IMR-90 (cell line): ENCODE results near the gene GRID1. TPM values are rescaled to one million over a fixed set of nuclear protein-coding genes. Genes with fewer than 3 reads are reported as not detected.

ENCODE experiments used
- ATAC-seq: fragments of 200-7000 bp; cut with Tn5 transposase; 2 replicates; pipeline ENCODE4 v1.9.1; 2020; ENCODE audit warnings: low read depth, mild to moderate bottlenecking, moderate library complexity
- BruUV-seq: library from RNA; stranded (reverse); fragments of 400-500 nt; replicated peaks from 2 replicates; lab custom pipeline; 2021; lab: Mats Ljungman, UMichigan
- CTCF ChIA-PET: fragments of 300-600 bp; formaldehyde crosslinking; extraction: SDS; loops from one replicate; lab custom pipeline; 2021; ENCODE audit warnings: antibody characterized with exemption; lab: Yijun Ruan, JAX
- POLR2A ChIA-PET: fragments of 300-600 bp; sonication (Branson Sonifier 250); formaldehyde crosslinking; loops from one replicate; lab custom pipeline; 2022; ENCODE audit warnings: antibody characterized with exemption; ENCODE audit not compliant: unreplicated experiment; lab: Charles Lee
- DNase-seq: peaks from one replicate; pipeline ENCODE4 v3.0.0; 2013
- H2AFZ ChIP-seq: replicated peaks from 2 replicates; pipeline ENCODE3; 2013; ENCODE audit warnings: low read length, mild to moderate bottlenecking; ENCODE audit not compliant: poor library complexity
- H2AK5ac ChIP-seq: 2 replicates; pipeline ENCODE4 v1.6.1; 2013; ENCODE audit warnings: low read depth, low read length, inconsistent platforms
- H2AK9ac ChIP-seq: replicated peaks from 2 replicates; pipeline ENCODE3; 2013; ENCODE audit warnings: mild to moderate bottlenecking, low read depth, low read length, moderate library complexity; ENCODE audit not compliant: poor library complexity
- H2BK120ac ChIP-seq: 2 replicates; pipeline ENCODE4 v1.6.1; 2013; ENCODE audit warnings: low read depth, low read length, inconsistent platforms
- H2BK15ac ChIP-seq: 3 replicates; pipeline ENCODE4 v1.6.1; 2013; ENCODE audit warnings: low read depth, low read length, inconsistent platforms
- H2BK20ac ChIP-seq: 2 replicates; pipeline ENCODE4 v1.6.1; 2013; ENCODE audit warnings: low read depth, mild to moderate bottlenecking, inconsistent platforms, low read length, moderate library complexity
- H2BK5ac ChIP-seq: 2 replicates; pipeline ENCODE4 v1.6.1; 2013; ENCODE audit warnings: mild to moderate bottlenecking, low read depth, low read length, inconsistent platforms; ENCODE audit not compliant: poor library complexity, severe bottlenecking
- H3K14ac ChIP-seq: replicated peaks from 2 replicates; pipeline ENCODE4 v1.6.1; 2013; ENCODE audit warnings: low read depth, low read length, inconsistent platforms
- H3K18ac ChIP-seq: 2 replicates; pipeline ENCODE4 v1.6.1; 2013; ENCODE audit warnings: low read depth, low read length, control low read depth
- H3K23ac ChIP-seq: 2 replicates; pipeline ENCODE4 v1.6.1; 2013; ENCODE audit warnings: low read depth, low read length, inconsistent platforms
- H3K27ac ChIP-seq: 2 replicates; pipeline ENCODE4 v1.5.1; 2013; ENCODE audit warnings: mild to moderate bottlenecking, control low read depth, low read length; ENCODE audit not compliant: insufficient read depth
- H3K27me3 ChIP-seq: 2 replicates; pipeline ENCODE4 v1.6.1; 2013; ENCODE audit warnings: low read length; ENCODE audit not compliant: control insufficient read depth, insufficient read depth
- H3K36me3 ChIP-seq: 2 replicates; pipeline ENCODE4 v1.6.1; 2013; ENCODE audit warnings: low read length, mixed read lengths; ENCODE audit not compliant: control insufficient read depth, insufficient read depth
- H3K4ac ChIP-seq: 2 replicates; pipeline ENCODE4 v1.6.1; 2013; ENCODE audit warnings: low read depth, low read length, inconsistent platforms
- H3K4me1 ChIP-seq: 2 replicates; pipeline ENCODE4 v1.6.1; 2013; ENCODE audit warnings: low read length, mixed read lengths; ENCODE audit not compliant: control insufficient read depth, insufficient read depth
- H3K4me2 ChIP-seq: 2 replicates; pipeline ENCODE4 v1.6.1; 2013; ENCODE audit warnings: low read depth, mild to moderate bottlenecking, control low read depth, low read length, moderate library complexity
- H3K4me3 ChIP-seq: 2 replicates; pipeline ENCODE4 v1.5.1; 2013; ENCODE audit warnings: low read depth, mild to moderate bottlenecking, control low read depth, low read length, moderate library complexity; ENCODE audit not compliant: insufficient read depth
- H3K56ac ChIP-seq: 2 replicates; pipeline ENCODE4 v1.6.1; 2013; ENCODE audit warnings: low read length, inconsistent platforms; ENCODE audit not compliant: insufficient read depth; ENCODE audit errors: extremely low read depth
- H3K79me1 ChIP-seq, 2 experiments: 2 replicates each; pipeline ENCODE4 v1.6.1; 2013; ENCODE audit warnings: low read length in 2 of 2, inconsistent platforms in 1 of 2, low read depth in 1 of 2
- H3K9ac ChIP-seq: 2 replicates; pipeline ENCODE4 v1.6.1; 2013; ENCODE audit warnings: low read depth, low read length, control low read depth
- H3K9me1 ChIP-seq: 2 replicates; pipeline ENCODE4 v1.6.1; 2013; ENCODE audit warnings: low read length, inconsistent platforms; ENCODE audit not compliant: insufficient read depth
- H3K9me3 ChIP-seq: 2 replicates; pipeline ENCODE4 v1.6.1; 2013; ENCODE audit warnings: low read length; ENCODE audit not compliant: control insufficient read depth, insufficient read depth
- H4K20me1 ChIP-seq: 2 replicates; pipeline ENCODE4 v1.6.1; 2013; ENCODE audit warnings: low read length, inconsistent platforms; ENCODE audit not compliant: insufficient read depth
- H4K5ac ChIP-seq: 2 replicates; pipeline ENCODE4 v1.6.1; 2013; ENCODE audit warnings: mild to moderate bottlenecking, low read depth, low read length, control low read depth
- H4K8ac ChIP-seq, 2 experiments: 2 replicates each; pipeline ENCODE4 v1.6.1; 2013; ENCODE audit warnings: low read depth in 2 of 2, low read length in 2 of 2, control low read depth in 1 of 2, inconsistent platforms in 1 of 2
- H4K91ac ChIP-seq: 2 replicates; pipeline ENCODE4 v1.6.1; 2013; ENCODE audit warnings: low read depth, low read length, inconsistent platforms; ENCODE audit not compliant: insufficient read depth
- BHLHE40 ChIP-seq: fragments of 150-350 bp; IDR thresholded peaks from 2 replicates; pipeline ENCODE4 v1.6.1; 2016; ENCODE audit warnings: mild to moderate bottlenecking, low read depth, low read length
- CEBPB ChIP-seq: IDR thresholded peaks from 2 replicates; pipeline ENCODE4 v1.6.1; 2012; ENCODE audit warnings: low read depth, low read length, improper control_type of control experiment
- CHD1 ChIP-seq: IDR thresholded peaks from 2 replicates; pipeline ENCODE4 v1.6.1; 2012; ENCODE audit warnings: low read depth, low read length, improper control_type of control experiment
- CTCF ChIP-seq: conservative IDR thresholded peaks from 2 replicates; pipeline ENCODE4 v1.5.1; 2012; ENCODE audit warnings: mild to moderate bottlenecking, low read depth, low read length, improper control_type of control experiment
- ELK1 ChIP-seq: fragments of 150-350 bp; IDR thresholded peaks from 2 replicates; pipeline ENCODE4 v1.6.1; 2016; ENCODE audit warnings: low read depth, mild to moderate bottlenecking, low read length, moderate library complexity, borderline replicate concordance
- FOS ChIP-seq: fragments of 150-350 bp; IDR thresholded peaks from 2 replicates; pipeline ENCODE4 v1.6.1; 2016; ENCODE audit warnings: low read depth, low read length
- MAFK ChIP-seq: IDR thresholded peaks from 2 replicates; pipeline ENCODE4 v1.6.1; 2012; ENCODE audit warnings: low read depth, low read length, improper control_type of control experiment
- MAZ ChIP-seq: IDR thresholded peaks from 2 replicates; pipeline ENCODE4 v1.6.1; 2012; ENCODE audit warnings: low read depth, mild to moderate bottlenecking, low read length, improper control_type of control experiment, moderate library complexity, borderline replicate concordance
- MXI1 ChIP-seq: IDR thresholded peaks from 2 replicates; pipeline ENCODE4 v1.6.1; 2012; ENCODE audit warnings: low read depth, mild to moderate bottlenecking, low read length, moderate library complexity, borderline replicate concordance
- NFE2L2 ChIP-seq: fragments of 150-350 bp; IDR thresholded peaks from 2 replicates; pipeline ENCODE4 v1.6.1; 2016; ENCODE audit warnings: low read depth, mild to moderate bottlenecking, low read length
- POLR2A ChIP-seq: IDR thresholded peaks from 2 replicates; pipeline ENCODE4 v1.6.1; 2012; ENCODE audit warnings: mild to moderate bottlenecking, low read depth, low read length
- RAD21 ChIP-seq: IDR thresholded peaks from 2 replicates; pipeline ENCODE4 v1.6.1; 2012; ENCODE audit warnings: low read length, improper control_type of control experiment
- RFX5 ChIP-seq: IDR thresholded peaks from 2 replicates; pipeline ENCODE4 v1.8.0; 2012; ENCODE audit warnings: low read depth, mild to moderate bottlenecking, low read length, moderate library complexity
- SMC3 ChIP-seq: fragments of 150-350 bp; IDR thresholded peaks from 2 replicates; pipeline ENCODE4 v1.6.1; 2016; ENCODE audit warnings: low read depth, mild to moderate bottlenecking, antibody characterized with exemption, low read length, moderate library complexity
- USF2 ChIP-seq: fragments of 150-350 bp; IDR thresholded peaks from 2 replicates; pipeline ENCODE4 v1.6.1; 2017; ENCODE audit warnings: mild to moderate bottlenecking, antibody characterized with exemption, low read length, low read depth
- WGBS, 2 experiments: methylation state at CpG; one replicate each; pipeline versions ENCODE4 v1.1.5 to v1.1.7; 2013; ENCODE audit warnings: missing lambda C conversion rate in 2 of 2; ENCODE audit not compliant: insufficient read length in 1 of 2; ENCODE audit errors: extremely low coverage in 2 of 2; 5-methylcytosine and 5-hydroxymethylcytosine counted together
- dilution Hi-C: fragments of 300-500 bp; cut with HindIII; formaldehyde crosslinking; loops from one replicate; pipeline ENCODE4 v1.14.3; 2018; ENCODE audit warnings: low sequenced_read_pairs; ENCODE audit not compliant: unreplicated experiment
- in situ Hi-C: fragments of 300-500 bp; cut with MboI; formaldehyde crosslinking; loops from 3 replicates; pipeline ENCODE4 v1.14.3; 2019; ENCODE audit warnings: low sequenced_read_pairs, inconsistent platforms, mixed read lengths
- intact Hi-C: fragments of 100-400 bp; cut with micrococcal nuclease; formaldehyde crosslinking; loops from 2 replicates; pipeline ENCODE4 v1.10.0; 2022
- polyA plus RNA-seq, 3 experiments: library from polyadenylated mRNA; depleted of rRNA; stranded (reverse); fragments of >200 nt; gene quantifications; 2 replicates each; pipeline ENCODE4 v1.2.3, GENCODE V29; 2012; ENCODE audit warnings: low replicate concordance in 1 of 3
- total RNA-seq: library from RNA; depleted of rRNA; stranded (reverse); fragments of >200 nt; gene quantifications from 2 replicates; pipeline ENCODE4 v1.2.3, GENCODE V29; 2012

The GRID1 gene
- total and polyA plus RNA-seq, 2 of the 4 experiments (the other 2 are of a cell fraction): not detected

- TF ChIP-seq ELK1 (no peak), RFX5 (no peak), SMC3 (no peak), CHD1 (no peak), MAFK (no peak), USF2 (no peak), FOS (no peak), RAD21 (no peak), CEBPB (no peak), CTCF (no peak), MAZ (no peak), BHLHE40 (no peak), MXI1 (no peak), POLR2A (no peak), NFE2L2 (no peak)
- Histone ChIP-seq H2BK20ac (no peak overlapping the region), H2AFZ (no peak overlapping the region), H3K27me3 (no peaks in the 10 kb centered on the region), H3K18ac (no peak overlapping the region), H2BK5ac (no peak overlapping the region), H2AK5ac (no peak overlapping the region), H3K4ac (no peak overlapping the region), H4K8ac (no peak overlapping the region), H2AK9ac (no peak overlapping the region), H3K4me3 (no peak overlapping the region), H3K79me1 (no peaks in the 10 kb centered on the region), H3K14ac (no peak overlapping the region), H3K27ac (no peak overlapping the region), H3K56ac (no peak overlapping the region), H3K9me1 (no peaks in the 10 kb centered on the region), H3K9me3 (peaks cover 45% of the 10 kb centered on the region), H4K91ac (no peak overlapping the region), H4K5ac (no peak overlapping the region), H3K36me3 (no peaks in the 10 kb centered on the region), H3K4me1 (no peaks in the 10 kb centered on the region), H3K23ac (no peak overlapping the region), H3K4me2 (no peak overlapping the region), H2BK120ac (no peak overlapping the region), H2BK15ac (no peak overlapping the region), H3K9ac (no peak overlapping the region), H4K20me1 (no peaks in the 10 kb centered on the region)
- no peak for DNase-seq
- in situ Hi-C loops: no loop called here
- no peak for ATAC-seq
- CTCF ChIA-PET: no interaction called here
- 55% methylated on average over 2 of the region's 5 CpGs; no CpG with 5 or more reads in 1 of the 2 experiments for WGBS, 2 experiments
- no TSS peak for BruUV-seq
- POLR2A ChIA-PET: no interaction called here
- intact Hi-C loops: no loop called here
- dilution Hi-C loops: no loop called here
Measured at GRCh38 chr10:85787393-85787792, 579.2 kb downstream of the GRID1 start.
